ENCODE data around the gene RASA1. TPM values are rescaled to one million over a fixed set of nuclear protein-coding genes. Genes with fewer than 3 reads are reported as not detected.

Gene RASA1
- total RNA-seq, 1 experiment from 2014 or later: 29.6 TPM

GRCh38 chr5:87392801-87393200 lies 125.1 kb downstream of the RASA1 start:
- no peak for DNase-seq
- H3K4me1 ChIP-seq (ENCODE audit: insufficient read depth, low read length): no peaks in the 10 kb centered on the region
- H2BK12ac ChIP-seq (ENCODE audit: insufficient read length, low read depth, low read length): no peak overlapping the region
- H3T11ph ChIP-seq (ENCODE audit: low read length): no peak overlapping the region
- H2AFZ ChIP-seq (ENCODE audit: low read length): no peak overlapping the region
- H4K8ac ChIP-seq (replicated peaks; ENCODE audit: insufficient read length, low read depth, low read length): no peak overlapping the region
- no peaks in the 10 kb centered on the region for H4K20me1 ChIP-seq (ENCODE audit: control insufficient read depth, insufficient read depth, insufficient read length)
- TF ChIP-seq CTCF (conservative IDR thresholded peaks at IDR 0.05): no peak
- no peak overlapping the region for H3K18ac ChIP-seq (ENCODE audit: insufficient read length, low read depth, low read length)
- no peak overlapping the region for H2AK5ac ChIP-seq (ENCODE audit: insufficient read length, low read length)
- H3K23me2 ChIP-seq (ENCODE audit: insufficient read length, low read depth, low read length, poor library complexity, severe bottlenecking): no peaks in the 10 kb centered on the region
- H3K36me3 Mint-ChIP-seq (ENCODE audit: insufficient read depth in 1 of 3, low read depth in 3 of 3): peaks cover 31 to 81% (median 69%) of the 10 kb centered on the region in 3 experiments; a peak in 6 of 7 replicates
- H3K56ac ChIP-seq (ENCODE audit: insufficient read length, low read depth, low read length): no peak overlapping the region
- H3K14ac ChIP-seq (ENCODE audit: insufficient read depth, low read length): no peak overlapping the region
- no peaks in the 10 kb centered on the region for H3K79me1 ChIP-seq (ENCODE audit: insufficient read depth, low read depth, low read length, poor library complexity, severe bottlenecking)
- no peak overlapping the region for H3K4me2 ChIP-seq (ENCODE audit: insufficient read depth, insufficient read length, low read length)
- no peaks in the 10 kb centered on the region for H3K4me1 Mint-ChIP-seq
- H3K4ac ChIP-seq (ENCODE audit: low read depth, low read length): no peak overlapping the region
- no peak overlapping the region for H2BK15ac ChIP-seq (ENCODE audit: low read depth, low read length)
- no peaks in the 10 kb centered on the region for H3K9me3 Mint-ChIP-seq
- H2BK120ac ChIP-seq (ENCODE audit: low read depth, low read length, poor library complexity, severe bottlenecking): no peak overlapping the region
- H3K79me2 ChIP-seq (ENCODE audit: insufficient read depth, low read length): no peaks in the 10 kb centered on the region
- no peak overlapping the region for H3K27ac Mint-ChIP-seq
- no peak overlapping the region for H3K27ac ChIP-seq (ENCODE audit: insufficient read length, low read depth, low read length)
- WGBS (ENCODE audit: extremely low coverage, insufficient read length, low lambda C conversion rate): no CpG with 5 or more reads among the region's 4 CpGs
- no peaks in the 10 kb centered on the region for H3K27me3 ChIP-seq (ENCODE audit: insufficient read depth, low read length)
- no peaks in the 10 kb centered on the region for H3K9me3 ChIP-seq (ENCODE audit: control insufficient read depth, low read depth, low read length)
- H2BK20ac ChIP-seq (ENCODE audit: low read depth, low read length, poor library complexity, severe bottlenecking): no peak overlapping the region
- H3K9ac ChIP-seq (ENCODE audit: extremely low read depth, insufficient read length, low read length): no peak overlapping the region
- no peak overlapping the region for H4K91ac ChIP-seq (ENCODE audit: insufficient read length, low read depth, low read length)
- H3K23ac ChIP-seq (ENCODE audit: insufficient read length, low read depth, low read length): no peak overlapping the region
- no peaks in the 10 kb centered on the region for H3K27me3 Mint-ChIP-seq (ENCODE audit: low read depth)
- no peak overlapping the region for H3K4me3 Mint-ChIP-seq
- no peak overlapping the region for H4K5ac ChIP-seq (ENCODE audit: insufficient read length, low read depth, low read length)
- H2BK5ac ChIP-seq (ENCODE audit: insufficient read length, low read length): no peak overlapping the region

All from H9 (cell line).